Fibroblast of gingiva (primary cell): ENCODE data around the gene PRMT5.

Experiments used
- DNase-seq: peaks from one replicate; pipeline ENCODE4 v3.0.0-alpha.2; 2011; ENCODE audit warnings: low read depth

Gene PRMT5

GRCh38 chr14:22896760-22897159 is 32.4 kb downstream of the PRMT5 start:
- no peak for DNase-seq

- no peak for DNase-seq
These were observed 32.8 kb downstream of the PRMT5 start for GRCh38 chr14:22896356-22896755.

- DNase-seq = no peak
These were observed 33.8 kb downstream of the PRMT5 start for GRCh38 chr14:22895402-22895801.

- DNase-seq = no peak
These were observed 35.5 kb downstream of the PRMT5 start for GRCh38 chr14:22893706-22894105.

- DNase-seq = no peak
These were observed 36.7 kb downstream of the PRMT5 start for GRCh38 chr14:22892488-22892887.

- DNase-seq = no peak
These were observed 38.8 kb downstream of the PRMT5 start for GRCh38 chr14:22890416-22890815.

GRCh38 chr14:22888662-22889061 is 40.5 kb downstream of the PRMT5 start:
- no peak for DNase-seq

GRCh38 chr14:22887990-22888378 is 41.2 kb downstream of the PRMT5 start:
- DNase-seq = no peak

GRCh38 chr14:22887260-22887989 is 41.8 kb downstream of the PRMT5 start:
- DNase-seq = peak; percentile 64

GRCh38 chr14:22886500-22887259 is 42.5 kb downstream of the PRMT5 start:
- peak; percentile 66 for DNase-seq

GRCh38 chr14:22885975-22886374 is 43.2 kb downstream of the PRMT5 start:
- no peak for DNase-seq

GRCh38 chr14:22884738-22885523 is 44.2 kb downstream of the PRMT5 start:
- no peak for DNase-seq

GRCh38 chr14:22884076-22884737 is 45.0 kb downstream of the PRMT5 start:
- DNase-seq = no peak

- DNase-seq = no peak
These were observed 45.8 kb downstream of the PRMT5 start, which contains the start of gene REM2 for GRCh38 chr14:22883173-22883976. Gene REM2 (plus strand): TSS chr14:22883222. CDS start chr14:22883288, 66 bp downstream.

- peak; percentile 11 for DNase-seq
These were observed 46.5 kb downstream of the PRMT5 start for GRCh38 chr14:22882529-22883172.

GRCh38 chr14:22882064-22882463 is 47.1 kb downstream of the PRMT5 start:
- no peak for DNase-seq

GRCh38 chr14:22878271-22879246 is 50.6 kb downstream of the PRMT5 start:
- no peak for DNase-seq

GRCh38 chr14:22877000-22877501 is 52.1 kb downstream of the PRMT5 start:
- no peak for DNase-seq

- DNase-seq = no peak
These were observed 53.3 kb downstream of the PRMT5 start for GRCh38 chr14:22875748-22876319.
